Tibial nerve (tissue), 4 donors: ENCODE data around the gene CTNNBIP1. TPM values are rescaled to one million over a fixed set of nuclear protein-coding genes. Genes with fewer than 3 reads are reported as not detected.
A peak's percentile ranks its signal among the peaks of the same experiment; 100 is the strongest.

ENCODE experiments used
- DNase-seq, 2 donors: peaks; one replicate each; pipeline ENCODE4 v3.0.0-alpha.2; 2019; ENCODE audit warnings: low spot score in 2 of 2
- H3K27ac ChIP-seq, 4 donors: fragments of 200-600 bp; sonication (generic) in 3 of 4; one replicate each; pipeline ENCODE4 v1.5.1; 2017 to 2019; ENCODE audit warnings: mild to moderate bottlenecking in 1 of 4
- H3K27me3 ChIP-seq, 2 donors: fragments of 200-600 bp; sonication (generic) in 1 of 2; one replicate each; pipeline versions ENCODE4 v1.5.1 to v1.6.0; 2017 to 2019
- H3K36me3 ChIP-seq, 3 donors: fragments of 200-600 bp; sonication (generic); one replicate each; pipeline ENCODE4 v1.5.1; 2018 to 2019
- H3K4me1 ChIP-seq, 4 donors: fragments of 200-600 bp; sonication (generic) in 3 of 4; one replicate each; pipeline ENCODE4 v1.5.1; 2017 to 2019
- H3K4me3 ChIP-seq, 4 donors: fragments of 200-600 bp; sonication (generic) in 3 of 4; one replicate each; pipeline ENCODE4 v1.5.1; 2017 to 2019; ENCODE audit warnings: mild to moderate bottlenecking in 1 of 4, moderate library complexity in 1 of 4
- H3K9me3 ChIP-seq, 4 donors: fragments of 200-600 bp; sonication (generic) in 3 of 4; one replicate each; pipeline ENCODE4 v1.5.1; 2017 to 2019
- EP300 ChIP-seq, 2 donors: sonication (generic); formaldehyde crosslinking; IDR thresholded peaks; one replicate each; pipeline ENCODE4 v1.6.1; 2017; ENCODE audit warnings: antibody characterized with exemption in 2 of 2, mild to moderate bottlenecking in 1 of 2
- POLR2A ChIP-seq, 2 donors: fragments of 450-650 bp; IDR thresholded peaks; one replicate each; pipeline ENCODE4 v1.6.1; 2017; ENCODE audit warnings: antibody characterized with exemption in 2 of 2, mild to moderate bottlenecking in 2 of 2, moderate library complexity in 2 of 2
- WGBS, 2 donors: methylation state at CpG; one replicate each; pipeline ENCODE4 v1.1.5; 2018; 5-methylcytosine and 5-hydroxymethylcytosine counted together
- total RNA-seq, 4 donors: library from RNA; depleted of rRNA; stranded (reverse); fragments of >200 nt; gene quantifications; one replicate each; pipeline ENCODE4 v1.1.0, GENCODE V29; 2016
- TF ChIP-seq, protein P1 (sequence below), 5 experiments: fragments of 200-600 bp in 3 of 5; fragments of 450-650 bp in 2 of 5; sonication (generic) in 3 of 5; IDR thresholded peaks; one replicate each; pipeline ENCODE4 v1.5.1; 2016 to 2019; ENCODE audit warnings: antibody characterized with exemption in 5 of 5, mild to moderate bottlenecking in 3 of 5, moderate library complexity in 2 of 5

The CTNNBIP1 gene
- total RNA-seq, 4 donors from 2014 or later = 17.0 to 24.9 (median 20.3) TPM

- no peaks in the 10 kb centered on the region for H3K27me3 ChIP-seq
- H3K4me1 ChIP-seq = peaks cover 0 to 21% (median 10%) of the 10 kb centered on the region in 4 donors
- H3K4me3 ChIP-seq = no peak overlapping the region
- WGBS, 2 donors = 61 to 70% methylated on average over 24 of the region's 24 CpGs
- H3K27ac ChIP-seq = no peak overlapping the region
- DNase-seq = no peak
- no peaks in the 10 kb centered on the region for H3K9me3 ChIP-seq
- TF ChIP-seq POLR2A (IDR thresholded peaks at IDR 0.05) (no peak), EP300 (IDR thresholded peaks at IDR 0.05) (no peak)
- TF ChIP-seq, protein P1, sequence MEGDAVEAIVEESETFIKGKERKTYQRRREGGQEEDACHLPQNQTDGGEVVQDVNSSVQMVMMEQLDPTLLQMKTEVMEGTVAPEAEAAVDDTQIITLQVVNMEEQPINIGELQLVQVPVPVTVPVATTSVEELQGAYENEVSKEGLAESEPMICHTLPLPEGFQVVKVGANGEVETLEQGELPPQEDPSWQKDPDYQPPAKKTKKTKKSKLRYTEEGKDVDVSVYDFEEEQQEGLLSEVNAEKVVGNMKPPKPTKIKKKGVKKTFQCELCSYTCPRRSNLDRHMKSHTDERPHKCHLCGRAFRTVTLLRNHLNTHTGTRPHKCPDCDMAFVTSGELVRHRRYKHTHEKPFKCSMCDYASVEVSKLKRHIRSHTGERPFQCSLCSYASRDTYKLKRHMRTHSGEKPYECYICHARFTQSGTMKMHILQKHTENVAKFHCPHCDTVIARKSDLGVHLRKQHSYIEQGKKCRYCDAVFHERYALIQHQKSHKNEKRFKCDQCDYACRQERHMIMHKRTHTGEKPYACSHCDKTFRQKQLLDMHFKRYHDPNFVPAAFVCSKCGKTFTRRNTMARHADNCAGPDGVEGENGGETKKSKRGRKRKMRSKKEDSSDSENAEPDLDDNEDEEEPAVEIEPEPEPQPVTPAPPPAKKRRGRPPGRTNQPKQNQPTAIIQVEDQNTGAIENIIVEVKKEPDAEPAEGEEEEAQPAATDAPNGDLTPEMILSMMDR (IDR thresholded peaks at IDR 0.05) = no peak
- H3K36me3 ChIP-seq = no peaks in the 10 kb centered on the region
These were observed 82.4 kb downstream of the CTNNBIP1 start for GRCh38 chr1:9827558-9828185.

- H3K27ac ChIP-seq = no peak overlapping the region
- peaks cover 0 to 32% (median 19%) of the 10 kb centered on the region in 4 donors for H3K4me1 ChIP-seq
- TF ChIP-seq, protein P1 (IDR thresholded peaks at IDR 0.05) = no peak
- TF ChIP-seq POLR2A (IDR thresholded peaks at IDR 0.05) = no peak
- TF ChIP-seq EP300 (IDR thresholded peaks at IDR 0.05) = no peak
- no peak for DNase-seq
- no peak overlapping the region for H3K4me3 ChIP-seq
- H3K36me3 ChIP-seq = no peaks in the 10 kb centered on the region
- H3K9me3 ChIP-seq = no peaks in the 10 kb centered on the region
- H3K27me3 ChIP-seq = no peaks in the 10 kb centered on the region
- 80 to 81% methylated on average over 2 to 3 of the region's 3 CpGs for WGBS, 2 donors
These were observed 83.5 kb downstream of the CTNNBIP1 start for GRCh38 chr1:9826616-9827015.

DNA sequence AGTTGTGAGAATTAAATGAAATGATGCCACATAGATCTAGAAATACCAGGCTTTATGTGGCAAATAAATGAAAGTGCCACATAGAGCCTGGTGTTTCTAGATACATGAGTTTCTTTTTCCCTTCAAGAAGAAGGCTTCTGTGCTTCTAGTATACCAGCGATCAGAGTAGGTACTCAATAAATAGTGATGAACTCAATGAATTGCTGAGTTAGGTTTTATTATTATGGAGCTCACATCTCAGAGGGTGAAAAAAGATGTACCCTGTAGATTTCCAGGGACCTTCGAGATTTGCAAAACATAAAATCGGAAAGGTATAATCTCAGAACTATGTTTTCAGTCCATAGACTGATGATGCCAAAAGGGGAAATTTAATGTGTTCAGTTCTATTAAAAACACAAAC, 84.0 kb downstream of the CTNNBIP1 start:
- peak overlapping the region; percentile 48 to 94 (median 91) for H3K27ac ChIP-seq

DNA sequence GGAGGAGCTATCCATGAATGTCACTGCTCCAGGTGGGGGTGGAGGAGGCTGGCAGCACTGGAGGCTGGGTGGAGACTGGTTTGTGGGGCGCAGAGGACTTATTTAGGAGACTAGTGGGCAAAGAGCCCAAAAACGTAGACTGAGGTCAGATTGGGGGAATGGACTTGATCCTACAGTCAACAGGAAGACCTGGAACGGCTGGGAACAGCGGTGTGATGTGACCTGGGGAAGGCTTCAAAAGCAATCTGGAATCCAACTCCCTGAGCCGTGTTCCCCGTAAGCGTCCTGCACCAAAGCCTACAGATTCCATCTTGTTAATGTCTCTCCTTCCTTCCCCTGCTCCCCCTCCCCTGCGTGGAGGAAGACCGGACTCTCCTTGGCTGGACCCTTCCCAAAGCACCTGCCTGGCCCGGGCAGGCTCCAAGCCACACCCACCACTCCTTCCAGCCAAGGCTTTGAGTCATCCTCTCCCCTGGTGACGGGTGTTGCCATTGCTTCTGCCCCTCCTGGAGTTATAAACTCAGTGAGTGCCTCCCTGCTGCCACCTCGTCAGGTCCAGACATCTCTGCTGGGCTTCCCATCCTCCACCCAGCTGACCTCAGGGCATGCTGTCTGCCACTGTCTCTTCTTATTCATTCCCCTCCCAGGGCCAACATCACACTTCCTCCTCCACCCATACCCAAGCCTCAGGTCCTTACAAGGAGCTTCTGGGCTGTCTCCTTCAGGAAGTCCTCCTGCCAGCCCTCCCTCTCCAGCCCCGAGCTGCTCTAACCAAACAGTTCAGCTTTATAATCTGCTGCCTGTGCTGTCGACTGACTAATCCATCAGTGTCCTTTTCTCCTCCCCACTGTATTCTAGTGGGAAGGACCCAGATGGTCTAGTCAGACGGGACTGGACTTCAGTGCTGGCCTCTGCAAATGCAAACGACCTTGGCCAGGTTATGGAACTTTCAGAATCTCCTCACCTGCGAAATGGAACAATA, 84.7 kb downstream of the CTNNBIP1 start:
- 21 to 23% methylated on average over 17 of the region's 17 CpGs for WGBS, 2 donors
- no peaks in the 10 kb centered on the region for H3K27me3 ChIP-seq
- peak overlapping the region in 1 of 4 donors; percentile 3 for H3K4me3 ChIP-seq
- H3K36me3 ChIP-seq = no peaks in the 10 kb centered on the region
- peak in 1 of 2 donors; percentile 44 for DNase-seq
- no peaks in the 10 kb centered on the region for H3K9me3 ChIP-seq
- H3K27ac ChIP-seq = peak overlapping the region; percentile 89 to 94 (median 92)
- H3K4me1 ChIP-seq = peaks cover 0 to 44% (median 25%) of the 10 kb centered on the region in 4 donors
- TF ChIP-seq, protein P1 (IDR thresholded peaks at IDR 0.05) = peak in 1 of 5 experiments; percentile 20
- no peak for TF ChIP-seq POLR2A (IDR thresholded peaks at IDR 0.05)

More for the DNA sequence above, 84.0 kb downstream of the CTNNBIP1 start:
- H3K4me3 ChIP-seq = no peak overlapping the region
- H3K9me3 ChIP-seq = no peaks in the 10 kb centered on the region
- no peaks in the 10 kb centered on the region for H3K36me3 ChIP-seq
- peaks cover 0 to 37% (median 22%) of the 10 kb centered on the region in 4 donors for H3K4me1 ChIP-seq
- TF ChIP-seq, protein P1 (IDR thresholded peaks at IDR 0.05) = no peak
- TF ChIP-seq POLR2A (IDR thresholded peaks at IDR 0.05) (no peak), EP300 (IDR thresholded peaks at IDR 0.05) (no peak)
- 74 to 78% methylated on average over 3 of the region's 3 CpGs for WGBS, 2 donors
- H3K27me3 ChIP-seq = no peaks in the 10 kb centered on the region
- no peak for DNase-seq
